Measurements from ENCODE around the gene C2orf74. TPM values are rescaled to one million over a fixed set of nuclear protein-coding genes. Genes with fewer than 3 reads are reported as not detected.
"Not testable (repeated sequence)": the region's sequence is repeated elsewhere in the genome, so short reads cannot be mapped to it uniquely, and the experiment has no call there.

Gene C2orf74
- total RNA-seq, result 2.6 TPM

GRCh38 chr2:61161888-61162287, at the start of gene C2orf74:
Gene C2orf74 (plus strand): TSS chr2:61162188. CDS start chr2:61162515, 327 bp downstream.
- no peak within 1 kb of the TSS for H3K9ac ChIP-seq (ENCODE audit: low read depth in 1 of 3, low read length in 3 of 3)
- H3K36me3 ChIP-seq (ENCODE audit: control insufficient read depth in 3 of 3, insufficient read depth in 3 of 3, low read length in 3 of 3), result peaks cover 8 to 41% (median 14%) of the 10 kb centered on the region in 3 donors
- H3K9me3 ChIP-seq (ENCODE audit: control insufficient read depth in 3 of 3, low read length in 3 of 3), result no peaks in the 10 kb centered on the region
- H3K27ac ChIP-seq (ENCODE audit: low read depth, low read length), result no peak within 1 kb of the TSS
- no peak within 1 kb of the TSS for H3K4me3 ChIP-seq (ENCODE audit: low read length in 3 of 3)
- H3K27me3 ChIP-seq (ENCODE audit: control insufficient read depth in 3 of 3, insufficient read depth in 3 of 3, low read length in 3 of 3), result no peaks in the 10 kb centered on the region
- no peaks in the 10 kb centered on the region for H3K4me1 ChIP-seq (ENCODE audit: control insufficient read depth in 3 of 3, insufficient read depth in 3 of 3, low read length in 3 of 3)

DNA sequence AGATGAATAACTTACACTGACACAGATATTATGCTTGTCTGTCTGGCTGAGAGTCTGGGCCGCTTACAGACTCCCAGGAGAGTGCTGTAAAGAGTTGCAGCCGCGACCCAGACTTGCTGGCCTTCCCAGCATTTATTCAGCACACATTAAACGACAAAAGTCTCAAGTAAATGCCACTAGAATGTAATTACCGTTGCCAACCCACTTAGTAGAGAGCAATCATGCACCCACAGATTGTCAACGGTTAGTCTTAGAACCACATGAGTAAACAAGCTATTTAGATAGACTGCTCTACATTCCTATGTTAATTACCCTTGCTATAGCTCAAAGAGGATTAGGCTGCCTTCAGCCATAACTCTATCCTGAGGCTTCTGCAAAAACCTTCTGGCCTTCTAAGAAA, 47.8 kb upstream of the C2orf74 start:
- H3K9me3 ChIP-seq (ENCODE audit: control insufficient read depth in 3 of 3, low read length in 3 of 3), result no peaks in the 10 kb centered on the region

DNA sequence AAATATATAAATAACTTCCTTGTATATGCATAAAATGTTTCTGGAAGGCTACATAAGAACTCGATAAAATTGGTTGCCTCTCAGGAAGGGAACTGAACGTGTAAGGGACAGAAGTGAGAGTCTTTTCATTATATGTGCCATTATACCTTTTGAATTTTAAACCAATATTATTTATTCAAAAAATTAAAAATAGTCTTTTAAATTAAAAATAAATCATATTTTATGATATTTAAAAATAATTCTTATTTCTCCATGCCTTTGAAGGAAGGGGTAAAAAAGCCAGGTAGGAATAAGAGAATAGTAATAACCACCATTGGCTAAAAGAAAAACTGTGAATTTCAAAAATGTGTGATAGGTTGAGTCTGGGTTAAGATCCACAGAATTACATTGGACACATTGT, 45.7 kb upstream of the C2orf74 start:
- H3K36me3 ChIP-seq (ENCODE audit: control insufficient read depth in 3 of 3, insufficient read depth in 3 of 3, low read length in 3 of 3), result peaks cover 2 to 14% (median 11%) of the 10 kb centered on the region in 3 donors
- H3K27ac ChIP-seq (ENCODE audit: low read depth, low read length), result no peak overlapping the region
- no peaks in the 10 kb centered on the region for H3K4me1 ChIP-seq (ENCODE audit: control insufficient read depth in 3 of 3, insufficient read depth in 3 of 3, low read length in 3 of 3)
- H3K9me3 ChIP-seq (ENCODE audit: control insufficient read depth in 3 of 3, low read length in 3 of 3), result no peaks in the 10 kb centered on the region
- no peak overlapping the region for H3K9ac ChIP-seq (ENCODE audit: low read depth in 1 of 3, low read length in 3 of 3)
- H3K4me3 ChIP-seq (ENCODE audit: low read length in 3 of 3), result no peak overlapping the region
- H3K27me3 ChIP-seq (ENCODE audit: control insufficient read depth in 3 of 3, insufficient read depth in 3 of 3, low read length in 3 of 3), result no peaks in the 10 kb centered on the region

More for the DNA sequence above, 47.8 kb upstream of the C2orf74 start:
- Histone ChIP-seq H3K27me3 (ENCODE audit: control insufficient read depth in 3 of 3, insufficient read depth in 3 of 3, low read length in 3 of 3) (no peaks in the 10 kb centered on the region), H3K27ac (ENCODE audit: low read depth, low read length) (no peak overlapping the region), H3K36me3 (ENCODE audit: control insufficient read depth in 3 of 3, insufficient read depth in 3 of 3, low read length in 3 of 3) (peaks cover 2 to 6% (median 3%) of the 10 kb centered on the region in 3 donors), H3K4me3 (ENCODE audit: low read length in 3 of 3) (no peak overlapping the region), H3K4me1 (ENCODE audit: control insufficient read depth in 3 of 3, insufficient read depth in 3 of 3, low read length in 3 of 3) (no peaks in the 10 kb centered on the region), H3K9ac (ENCODE audit: low read depth in 1 of 3, low read length in 3 of 3) (no peak overlapping the region)

DNA sequence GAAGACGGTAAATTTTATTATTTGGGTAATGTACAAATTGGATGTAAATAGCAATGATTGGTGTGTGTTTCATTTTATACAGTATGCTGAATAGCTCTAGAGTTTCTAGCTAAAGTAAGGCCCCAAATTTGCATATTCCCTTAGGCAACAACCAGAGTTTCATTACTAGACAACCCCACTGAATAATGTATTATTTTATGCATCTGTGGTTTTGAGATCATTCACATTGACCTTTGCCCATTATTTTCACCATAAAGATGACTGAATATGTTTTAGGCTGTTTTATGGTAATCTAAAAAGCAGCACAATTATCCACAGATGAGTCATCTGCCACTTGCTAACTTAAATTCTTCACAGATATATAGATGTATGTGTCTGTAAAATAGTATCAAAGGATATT, 44.5 kb upstream of the C2orf74 start:
- Histone ChIP-seq H3K4me3 (ENCODE audit: low read length in 3 of 3) (no peak overlapping the region), H3K36me3 (ENCODE audit: control insufficient read depth in 3 of 3, insufficient read depth in 3 of 3, low read length in 3 of 3) (peaks cover 2 to 13% (median 13%) of the 10 kb centered on the region in 3 donors), H3K27ac (ENCODE audit: low read depth, low read length) (no peak overlapping the region), H3K27me3 (ENCODE audit: control insufficient read depth in 3 of 3, insufficient read depth in 3 of 3, low read length in 3 of 3) (no peaks in the 10 kb centered on the region), H3K9me3 (ENCODE audit: control insufficient read depth in 3 of 3, low read length in 3 of 3) (no peaks in the 10 kb centered on the region), H3K4me1 (ENCODE audit: control insufficient read depth in 3 of 3, insufficient read depth in 3 of 3, low read length in 3 of 3) (no peaks in the 10 kb centered on the region), H3K9ac (ENCODE audit: low read depth in 1 of 3, low read length in 3 of 3) (no peak overlapping the region)

GRCh38 chr2:61125123-61125710, 36.8 kb upstream of the C2orf74 start:
- no peaks in the 10 kb centered on the region for H3K4me1 ChIP-seq (ENCODE audit: control insufficient read depth in 3 of 3, insufficient read depth in 3 of 3, low read length in 3 of 3)
- H3K4me3 ChIP-seq (ENCODE audit: low read length in 3 of 3), result no peak overlapping the region
- H3K9ac ChIP-seq (ENCODE audit: low read depth in 1 of 3, low read length in 3 of 3), result no peak overlapping the region
- H3K36me3 ChIP-seq (ENCODE audit: control insufficient read depth in 3 of 3, insufficient read depth in 3 of 3, low read length in 3 of 3), result peaks cover 0 to 5% (median 4%) of the 10 kb centered on the region in 3 donors
- H3K27ac ChIP-seq (ENCODE audit: low read depth, low read length), result no peak overlapping the region
- no peaks in the 10 kb centered on the region for H3K27me3 ChIP-seq (ENCODE audit: control insufficient read depth in 3 of 3, insufficient read depth in 3 of 3, low read length in 3 of 3)
- H3K9me3 ChIP-seq (ENCODE audit: control insufficient read depth in 3 of 3, low read length in 3 of 3), result no peaks in the 10 kb centered on the region

- Histone ChIP-seq H3K27me3 (ENCODE audit: control insufficient read depth in 3 of 3, insufficient read depth in 3 of 3, low read length in 3 of 3) (no peaks in the 10 kb centered on the region), H3K4me3 (ENCODE audit: low read length in 3 of 3) (no peak overlapping the region), H3K9me3 (ENCODE audit: control insufficient read depth in 3 of 3, low read length in 3 of 3) (no peaks in the 10 kb centered on the region), H3K9ac (ENCODE audit: low read depth in 1 of 3, low read length in 3 of 3) (no peak overlapping the region), H3K36me3 (ENCODE audit: control insufficient read depth in 3 of 3, insufficient read depth in 3 of 3, low read length in 3 of 3) (peaks cover 0 to 3% (median 0%) of the 10 kb centered on the region in 3 donors), H3K4me1 (ENCODE audit: control insufficient read depth in 3 of 3, insufficient read depth in 3 of 3, low read length in 3 of 3) (no peaks in the 10 kb centered on the region), H3K27ac (ENCODE audit: low read depth, low read length) (no peak overlapping the region)
Measured at GRCh38 chr2:61125798-61126197, 36.2 kb upstream of the C2orf74 start.

- not testable (repeated sequence) for H3K27me3 ChIP-seq (ENCODE audit: control insufficient read depth in 3 of 3, insufficient read depth in 3 of 3, low read length in 3 of 3); H3K27ac ChIP-seq (ENCODE audit: low read depth, low read length); H3K36me3 ChIP-seq (ENCODE audit: control insufficient read depth in 3 of 3, insufficient read depth in 3 of 3, low read length in 3 of 3); H3K4me1 ChIP-seq (ENCODE audit: control insufficient read depth in 3 of 3, insufficient read depth in 3 of 3, low read length in 3 of 3); H3K4me3 ChIP-seq (ENCODE audit: low read length in 3 of 3); H3K9me3 ChIP-seq (ENCODE audit: control insufficient read depth in 3 of 3, low read length in 3 of 3); H3K9ac ChIP-seq (ENCODE audit: low read depth in 1 of 3, low read length in 3 of 3)
Measured at GRCh38 chr2:61128122-61128521, 33.9 kb upstream of the C2orf74 start.

- Histone ChIP-seq H3K27ac (ENCODE audit: low read depth, low read length) (no peak overlapping the region), H3K36me3 (ENCODE audit: control insufficient read depth in 3 of 3, insufficient read depth in 3 of 3, low read length in 3 of 3) (no peaks in the 10 kb centered on the region)
Measured at GRCh38 chr2:61134141-61134540, 27.8 kb upstream of the C2orf74 start.

GRCh38 chr2:61135510-61135909, 26.5 kb upstream of the C2orf74 start:
- Histone ChIP-seq H3K4me3 (ENCODE audit: low read length in 3 of 3) (no peak overlapping the region), H3K9ac (ENCODE audit: low read depth in 1 of 3, low read length in 3 of 3) (no peak overlapping the region), H3K27ac (ENCODE audit: low read depth, low read length) (no peak overlapping the region), H3K36me3 (ENCODE audit: control insufficient read depth in 3 of 3, insufficient read depth in 3 of 3, low read length in 3 of 3) (no peaks in the 10 kb centered on the region), H3K9me3 (ENCODE audit: control insufficient read depth in 3 of 3, low read length in 3 of 3) (no peaks in the 10 kb centered on the region), H3K27me3 (ENCODE audit: control insufficient read depth in 3 of 3, insufficient read depth in 3 of 3, low read length in 3 of 3) (no peaks in the 10 kb centered on the region), H3K4me1 (ENCODE audit: control insufficient read depth in 3 of 3, insufficient read depth in 3 of 3, low read length in 3 of 3) (no peaks in the 10 kb centered on the region)

More at GRCh38 chr2:61134141-61134540, 27.8 kb upstream of the C2orf74 start:
- Histone ChIP-seq H3K27me3 (ENCODE audit: control insufficient read depth in 3 of 3, insufficient read depth in 3 of 3, low read length in 3 of 3) (no peaks in the 10 kb centered on the region), H3K4me3 (ENCODE audit: low read length in 3 of 3) (no peak overlapping the region), H3K9me3 (ENCODE audit: control insufficient read depth in 3 of 3, low read length in 3 of 3) (no peaks in the 10 kb centered on the region), H3K4me1 (ENCODE audit: control insufficient read depth in 3 of 3, insufficient read depth in 3 of 3, low read length in 3 of 3) (no peaks in the 10 kb centered on the region), H3K9ac (ENCODE audit: low read depth in 1 of 3, low read length in 3 of 3) (no peak overlapping the region)

DNA sequence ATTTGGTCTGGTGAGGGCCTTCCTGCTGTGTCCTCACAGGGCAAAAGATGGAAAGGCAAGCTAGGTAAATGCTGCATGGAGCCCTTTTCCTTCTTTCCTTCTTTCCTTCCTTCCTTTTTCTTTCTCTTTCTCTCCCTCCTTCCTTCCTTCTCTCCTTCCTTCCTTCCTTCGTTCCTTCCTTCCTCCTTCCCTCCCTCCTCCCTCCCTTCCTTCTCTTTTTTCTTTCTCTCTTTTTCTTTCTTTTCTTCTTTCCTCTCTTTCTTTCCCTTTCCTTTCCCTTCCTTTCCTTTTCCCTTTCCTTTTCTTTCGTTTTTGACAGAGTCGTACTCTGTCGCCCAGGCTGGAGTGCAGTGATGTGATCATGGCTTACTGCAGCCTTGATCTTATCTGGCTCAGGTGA, 23.1 kb upstream of the C2orf74 start:
- H3K9me3 ChIP-seq (ENCODE audit: control insufficient read depth in 3 of 3, low read length in 3 of 3), result no peaks in the 10 kb centered on the region
- no peaks in the 10 kb centered on the region for H3K4me1 ChIP-seq (ENCODE audit: control insufficient read depth in 3 of 3, insufficient read depth in 3 of 3, low read length in 3 of 3)
- no peak overlapping the region for H3K27ac ChIP-seq (ENCODE audit: low read depth, low read length)
- no peaks in the 10 kb centered on the region for H3K36me3 ChIP-seq (ENCODE audit: control insufficient read depth in 3 of 3, insufficient read depth in 3 of 3, low read length in 3 of 3)
- H3K9ac ChIP-seq (ENCODE audit: low read depth in 1 of 3, low read length in 3 of 3), result no peak overlapping the region
- H3K4me3 ChIP-seq (ENCODE audit: low read length in 3 of 3), result no peak overlapping the region
- no peaks in the 10 kb centered on the region for H3K27me3 ChIP-seq (ENCODE audit: control insufficient read depth in 3 of 3, insufficient read depth in 3 of 3, low read length in 3 of 3)

Data from skeletal muscle tissue (tissue), 4 donors.